ENCODE results near the gene TARP.
A peak's percentile ranks its signal among the peaks of the same experiment; 100 is the strongest.

Gene TARP

GRCh38 chr7:38273286-38273995, at the start of gene TARP:
Gene TARP (minus strand): TSS chr7:38273636.
- DNase-seq, result no peak
- Mint-ChIP-seq H3K36me3 (ENCODE audit: low read depth) (no peaks in the 10 kb centered on the region), H3K27ac (no peak within 1 kb of the TSS), H3K27me3 (no peaks in the 10 kb centered on the region), H3K4me1 (ENCODE audit: low read depth) (no peaks in the 10 kb centered on the region), H3K4me3 (peak within 1 kb of the TSS; percentile 48), H3K9me3 (no peaks in the 10 kb centered on the region)

- peaks cover 32% of the 10 kb centered on the region for H3K4me1 Mint-ChIP-seq (ENCODE audit: low read depth)
- no peaks in the 10 kb centered on the region for H3K36me3 Mint-ChIP-seq (ENCODE audit: low read depth)
- H3K4me3 Mint-ChIP-seq, result no peak overlapping the region
- no peak for DNase-seq
- no peaks in the 10 kb centered on the region for H3K9me3 Mint-ChIP-seq
- no peaks in the 10 kb centered on the region for H3K27me3 Mint-ChIP-seq
- no peak overlapping the region for H3K27ac Mint-ChIP-seq
These were observed 49.7 kb upstream of the TARP start for GRCh38 chr7:38323156-38323555.

- H3K27ac Mint-ChIP-seq, result no peak overlapping the region
- H3K4me3 Mint-ChIP-seq, result no peak overlapping the region
- peaks cover 32% of the 10 kb centered on the region for H3K4me1 Mint-ChIP-seq (ENCODE audit: low read depth)
- H3K9me3 Mint-ChIP-seq, result no peaks in the 10 kb centered on the region
- H3K27me3 Mint-ChIP-seq, result no peaks in the 10 kb centered on the region
- no peak for DNase-seq
- H3K36me3 Mint-ChIP-seq (ENCODE audit: low read depth), result no peaks in the 10 kb centered on the region
These were observed 49.0 kb upstream of the TARP start for GRCh38 chr7:38322461-38322860.

GRCh38 chr7:38321967-38322366, 48.5 kb upstream of the TARP start:
- Mint-ChIP-seq H3K36me3 (ENCODE audit: low read depth) (no peaks in the 10 kb centered on the region), H3K27ac (no peak overlapping the region), H3K9me3 (no peaks in the 10 kb centered on the region), H3K27me3 (no peaks in the 10 kb centered on the region), H3K4me1 (ENCODE audit: low read depth) (peaks cover 30% of the 10 kb centered on the region), H3K4me3 (no peak overlapping the region)
- DNase-seq, result no peak

- Mint-ChIP-seq H3K27ac (peak overlapping the region; percentile 18), H3K27me3 (no peaks in the 10 kb centered on the region), H3K4me1 (ENCODE audit: low read depth) (peaks cover 26% of the 10 kb centered on the region), H3K36me3 (ENCODE audit: low read depth) (no peaks in the 10 kb centered on the region), H3K9me3 (no peaks in the 10 kb centered on the region), H3K4me3 (no peak overlapping the region)
- DNase-seq, result no peak
These were observed 48.1 kb upstream of the TARP start for GRCh38 chr7:38321515-38321944.

- no peak for DNase-seq
- Mint-ChIP-seq H3K27ac (peak overlapping the region; percentile 18), H3K9me3 (no peaks in the 10 kb centered on the region), H3K27me3 (no peaks in the 10 kb centered on the region), H3K4me3 (no peak overlapping the region), H3K4me1 (ENCODE audit: low read depth) (peaks cover 26% of the 10 kb centered on the region), H3K36me3 (ENCODE audit: low read depth) (no peaks in the 10 kb centered on the region)
These were observed 47.6 kb upstream of the TARP start for GRCh38 chr7:38321050-38321449.

GRCh38 chr7:38319873-38320272, 46.4 kb upstream of the TARP start:
- peak overlapping the region; percentile 33 for H3K4me3 Mint-ChIP-seq
- H3K4me1 Mint-ChIP-seq (ENCODE audit: low read depth), result peaks cover 26% of the 10 kb centered on the region
- H3K27me3 Mint-ChIP-seq, result no peaks in the 10 kb centered on the region
- peak overlapping the region; percentile 60 for H3K27ac Mint-ChIP-seq
- H3K9me3 Mint-ChIP-seq, result no peaks in the 10 kb centered on the region
- no peaks in the 10 kb centered on the region for H3K36me3 Mint-ChIP-seq (ENCODE audit: low read depth)
- no peak for DNase-seq

GRCh38 chr7:38318803-38319416, 45.5 kb upstream of the TARP start:
- H3K36me3 Mint-ChIP-seq (ENCODE audit: low read depth), result no peaks in the 10 kb centered on the region
- no peaks in the 10 kb centered on the region for H3K27me3 Mint-ChIP-seq
- peak overlapping the region; percentile 79 for H3K27ac Mint-ChIP-seq
- H3K9me3 Mint-ChIP-seq, result no peaks in the 10 kb centered on the region
- H3K4me1 Mint-ChIP-seq (ENCODE audit: low read depth), result peaks cover 26% of the 10 kb centered on the region
- DNase-seq, result no peak
- peak overlapping the region; percentile 58 for H3K4me3 Mint-ChIP-seq

- Mint-ChIP-seq H3K9me3 (no peaks in the 10 kb centered on the region), H3K27me3 (no peaks in the 10 kb centered on the region), H3K27ac (peak overlapping the region; percentile 79), H3K4me3 (peak overlapping the region; percentile 58), H3K4me1 (ENCODE audit: low read depth) (peaks cover 27% of the 10 kb centered on the region), H3K36me3 (ENCODE audit: low read depth) (no peaks in the 10 kb centered on the region)
- no peak for DNase-seq
These were observed 44.8 kb upstream of the TARP start for GRCh38 chr7:38318241-38318640.

GRCh38 chr7:38317515-38317914, 44.1 kb upstream of the TARP start:
- Mint-ChIP-seq H3K27me3 (no peaks in the 10 kb centered on the region), H3K36me3 (ENCODE audit: low read depth) (no peaks in the 10 kb centered on the region), H3K9me3 (no peaks in the 10 kb centered on the region), H3K27ac (peak overlapping the region; percentile 38), H3K4me3 (peak overlapping the region; percentile 58), H3K4me1 (ENCODE audit: low read depth) (peaks cover 31% of the 10 kb centered on the region)
- DNase-seq, result no peak

- no peak for DNase-seq
- H3K36me3 Mint-ChIP-seq (ENCODE audit: low read depth), result no peaks in the 10 kb centered on the region
- H3K4me3 Mint-ChIP-seq, result peak overlapping the region; percentile 42
- H3K4me1 Mint-ChIP-seq (ENCODE audit: low read depth), result peaks cover 34% of the 10 kb centered on the region
- no peaks in the 10 kb centered on the region for H3K27me3 Mint-ChIP-seq
- H3K9me3 Mint-ChIP-seq, result no peaks in the 10 kb centered on the region
- no peak overlapping the region for H3K27ac Mint-ChIP-seq
These were observed 43.4 kb upstream of the TARP start for GRCh38 chr7:38316733-38317360.

GRCh38 chr7:38315410-38315809, 42.0 kb upstream of the TARP start:
- no peaks in the 10 kb centered on the region for H3K36me3 Mint-ChIP-seq (ENCODE audit: low read depth)
- no peaks in the 10 kb centered on the region for H3K9me3 Mint-ChIP-seq

GRCh38 chr7:38312821-38313220, 39.4 kb upstream of the TARP start:
- H3K36me3 Mint-ChIP-seq (ENCODE audit: low read depth), result no peaks in the 10 kb centered on the region
- peaks cover 24% of the 10 kb centered on the region for H3K4me1 Mint-ChIP-seq (ENCODE audit: low read depth)
- no peak for DNase-seq
- H3K27me3 Mint-ChIP-seq, result no peaks in the 10 kb centered on the region
- H3K9me3 Mint-ChIP-seq, result no peaks in the 10 kb centered on the region
- no peak overlapping the region for H3K4me3 Mint-ChIP-seq
- no peak overlapping the region for H3K27ac Mint-ChIP-seq

More at GRCh38 chr7:38315410-38315809, 42.0 kb upstream of the TARP start:
- Mint-ChIP-seq H3K27ac (no peak overlapping the region), H3K27me3 (no peaks in the 10 kb centered on the region), H3K4me3 (no peak overlapping the region), H3K4me1 (ENCODE audit: low read depth) (peaks cover 27% of the 10 kb centered on the region)
- DNase-seq, result no peak

- H3K27ac Mint-ChIP-seq, result peak overlapping the region; percentile 26
- H3K36me3 Mint-ChIP-seq (ENCODE audit: low read depth), result no peaks in the 10 kb centered on the region
- H3K4me3 Mint-ChIP-seq, result peak overlapping the region; percentile 71
- H3K27me3 Mint-ChIP-seq, result no peaks in the 10 kb centered on the region
- no peaks in the 10 kb centered on the region for H3K9me3 Mint-ChIP-seq
- DNase-seq, result no peak
- H3K4me1 Mint-ChIP-seq (ENCODE audit: low read depth), result peaks cover 29% of the 10 kb centered on the region
These were observed 38.0 kb upstream of the TARP start for GRCh38 chr7:38311329-38311937.

Data from activated T-cell treated with anti-CD3 and anti-CD28 coated beads, Interleukin-2, amount 50 U/mL, for 24 hours (primary cell).